ENCODE results near the gene S100A2.

Gene S100A2

GRCh38 chr1:153513666-153514065 is 52.0 kb downstream of the S100A2 start:
- no peak overlapping the region for H3K4me3 ChIP-seq (ENCODE audit: low read depth, low read length)
- no peak overlapping the region for H3K27ac ChIP-seq
- H3K4me1 ChIP-seq, result no peaks in the 10 kb centered on the region
- no peaks in the 10 kb centered on the region for H3K36me3 ChIP-seq (ENCODE audit: control insufficient read depth, insufficient read depth, low read length)
- TF ChIP-seq CTCF (IDR thresholded peaks at IDR 0.05), result no peak
- H3K9ac ChIP-seq, result no peak overlapping the region
- H3K79me2 ChIP-seq, result no peaks in the 10 kb centered on the region
- H3K4me2 ChIP-seq (ENCODE audit: low read length), result no peak overlapping the region
- no peaks in the 10 kb centered on the region for H3K27me3 ChIP-seq (ENCODE audit: control insufficient read depth, insufficient read depth, low read length)
- H3K9me3 ChIP-seq (ENCODE audit: control insufficient read depth, low read length), result no peaks in the 10 kb centered on the region
- no peak overlapping the region for H2AFZ ChIP-seq

GRCh38 chr1:153513023-153513422 is 52.6 kb downstream of the S100A2 start:
- H3K36me3 ChIP-seq (ENCODE audit: control insufficient read depth, insufficient read depth, low read length), result no peaks in the 10 kb centered on the region
- no peaks in the 10 kb centered on the region for H3K79me2 ChIP-seq
- no peak overlapping the region for H3K4me3 ChIP-seq (ENCODE audit: low read depth, low read length)
- H3K4me2 ChIP-seq (ENCODE audit: low read length), result no peak overlapping the region
- H3K27ac ChIP-seq, result no peak overlapping the region
- no peak for TF ChIP-seq CTCF (IDR thresholded peaks at IDR 0.05)
- H3K9me3 ChIP-seq (ENCODE audit: control insufficient read depth, low read length), result no peaks in the 10 kb centered on the region
- no peak overlapping the region for H3K9ac ChIP-seq
- no peaks in the 10 kb centered on the region for H3K4me1 ChIP-seq
- H2AFZ ChIP-seq, result no peak overlapping the region
- no peaks in the 10 kb centered on the region for H3K27me3 ChIP-seq (ENCODE audit: control insufficient read depth, insufficient read depth, low read length)
